ENCODE measurements around the gene ATP11A. TPM values are rescaled to one million over a fixed set of nuclear protein-coding genes. Genes with fewer than 3 reads are reported as not detected.

Gene ATP11A
- total RNA-seq, 1 experiment from 2014 or later: 65.3 TPM

DNA sequence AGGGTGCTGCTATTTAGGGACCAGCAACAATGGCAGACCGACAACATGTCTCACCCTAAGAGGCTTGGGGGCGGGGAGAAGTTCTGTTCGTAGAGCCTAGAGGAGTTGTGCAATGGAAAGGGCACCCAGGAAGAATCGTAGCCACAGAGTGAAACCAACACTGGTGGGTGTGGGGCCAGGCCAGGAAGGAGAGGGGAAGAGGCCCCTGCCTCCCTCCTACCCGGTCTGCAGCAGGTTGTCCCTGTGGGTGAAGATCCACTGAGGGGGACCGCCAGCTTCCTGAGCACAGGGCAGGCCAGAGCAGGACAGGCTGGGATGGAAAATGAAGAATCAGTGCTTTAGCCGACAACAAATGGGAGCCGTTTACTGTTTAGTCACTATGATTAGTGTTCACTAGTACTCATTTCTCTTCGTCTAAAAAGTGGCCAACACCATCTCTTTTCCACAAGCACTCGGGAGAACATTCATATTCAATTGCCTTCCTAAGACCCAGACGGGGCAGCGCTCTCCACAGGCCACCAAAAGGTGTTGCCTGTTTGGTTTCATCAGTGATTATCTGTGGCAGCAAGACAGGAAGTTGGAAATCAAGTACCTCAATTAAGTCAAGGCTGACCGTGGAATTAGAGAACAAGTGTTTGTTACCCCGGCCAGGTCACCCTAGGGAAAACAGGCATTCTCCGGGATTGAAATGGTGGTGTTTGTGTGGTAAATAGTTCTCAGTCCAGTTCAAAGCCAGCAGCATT, 1.1 kb upstream of the ATP11A start:
- no peak overlapping the region for H3K27ac ChIP-seq (ENCODE audit: insufficient read length, low read depth, low read length)

More for the DNA sequence above, 1.1 kb upstream of the ATP11A start:
- Histone ChIP-seq H3K18ac (ENCODE audit: insufficient read length, low read depth, low read length) (no peak overlapping the region), H3K27me3 (ENCODE audit: insufficient read depth, low read length) (no peaks in the 10 kb centered on the region), H2BK15ac (ENCODE audit: low read depth, low read length) (no peak overlapping the region; the same call in 1 of the 2 replicates), H3K4ac (ENCODE audit: low read depth, low read length) (no peak overlapping the region), H2BK20ac (ENCODE audit: low read depth, low read length, poor library complexity, severe bottlenecking) (no peak overlapping the region), H3K9me3 (ENCODE audit: control insufficient read depth, low read depth, low read length) (no peaks in the 10 kb centered on the region), H2BK120ac (ENCODE audit: low read depth, low read length, poor library complexity, severe bottlenecking) (no peak overlapping the region), H2BK5ac (ENCODE audit: insufficient read length, low read length) (no peak overlapping the region), H3K4me1 (ENCODE audit: insufficient read depth, low read length) (peaks cover 6% of the 10 kb centered on the region; the same call in 1 of the 2 replicates), H4K20me1 (ENCODE audit: control insufficient read depth, insufficient read depth, insufficient read length) (no peaks in the 10 kb centered on the region), H3T11ph (ENCODE audit: low read length) (no peak overlapping the region), H3K79me1 (ENCODE audit: insufficient read depth, low read depth, low read length, poor library complexity, severe bottlenecking) (peaks cover 5% of the 10 kb centered on the region), H2AFZ (ENCODE audit: low read length) (no peak overlapping the region), H3K23me2 (ENCODE audit: insufficient read length, low read depth, low read length, poor library complexity, severe bottlenecking) (peaks cover 12% of the 10 kb centered on the region), H4K5ac (ENCODE audit: insufficient read length, low read depth, low read length) (no peak overlapping the region), H3K79me2 (ENCODE audit: insufficient read depth, low read length) (peaks cover 11% of the 10 kb centered on the region; the same call in 1 of the 2 replicates), H3K4me2 (ENCODE audit: insufficient read depth, insufficient read length, low read length) (peak overlapping the region; percentile 14), H4K8ac (replicated peaks; ENCODE audit: insufficient read length, low read depth, low read length) (no peak overlapping the region), H3K23ac (ENCODE audit: insufficient read length, low read depth, low read length) (no peak overlapping the region), H2AK5ac (ENCODE audit: insufficient read length, low read length) (no peak overlapping the region), H3K9ac (ENCODE audit: extremely low read depth, insufficient read length, low read length) (no peak overlapping the region), H2BK12ac (ENCODE audit: insufficient read length, low read depth, low read length) (no peak overlapping the region), H3K56ac (ENCODE audit: insufficient read length, low read depth, low read length) (no peak overlapping the region), H4K91ac (ENCODE audit: insufficient read length, low read depth, low read length) (no peak overlapping the region), H3K14ac (ENCODE audit: insufficient read depth, low read length) (no peak overlapping the region)
- DNase-seq: peak; percentile 44
- WGBS (ENCODE audit: extremely low coverage, insufficient read length, low lambda C conversion rate): no CpG with 5 or more reads among the region's 15 CpGs
- Mint-ChIP-seq H3K27me3 (ENCODE audit: low read depth) (peaks cover 19% of the 10 kb centered on the region), H3K27ac (peak overlapping the region; percentile 21 to 81 (median 56); a peak in 5 of 7 replicates), H3K9me3 (no peaks in the 10 kb centered on the region; a peak in 1 of 5 replicates), H3K4me3 (peak overlapping the region; percentile 73 to 76), H3K4me1 (peaks cover 40 to 41% of the 10 kb centered on the region in 2 experiments), H3K36me3 (ENCODE audit: insufficient read depth in 1 of 3, low read depth in 3 of 3) (no peaks in the 10 kb centered on the region)
- TF ChIP-seq, protein P1, sequence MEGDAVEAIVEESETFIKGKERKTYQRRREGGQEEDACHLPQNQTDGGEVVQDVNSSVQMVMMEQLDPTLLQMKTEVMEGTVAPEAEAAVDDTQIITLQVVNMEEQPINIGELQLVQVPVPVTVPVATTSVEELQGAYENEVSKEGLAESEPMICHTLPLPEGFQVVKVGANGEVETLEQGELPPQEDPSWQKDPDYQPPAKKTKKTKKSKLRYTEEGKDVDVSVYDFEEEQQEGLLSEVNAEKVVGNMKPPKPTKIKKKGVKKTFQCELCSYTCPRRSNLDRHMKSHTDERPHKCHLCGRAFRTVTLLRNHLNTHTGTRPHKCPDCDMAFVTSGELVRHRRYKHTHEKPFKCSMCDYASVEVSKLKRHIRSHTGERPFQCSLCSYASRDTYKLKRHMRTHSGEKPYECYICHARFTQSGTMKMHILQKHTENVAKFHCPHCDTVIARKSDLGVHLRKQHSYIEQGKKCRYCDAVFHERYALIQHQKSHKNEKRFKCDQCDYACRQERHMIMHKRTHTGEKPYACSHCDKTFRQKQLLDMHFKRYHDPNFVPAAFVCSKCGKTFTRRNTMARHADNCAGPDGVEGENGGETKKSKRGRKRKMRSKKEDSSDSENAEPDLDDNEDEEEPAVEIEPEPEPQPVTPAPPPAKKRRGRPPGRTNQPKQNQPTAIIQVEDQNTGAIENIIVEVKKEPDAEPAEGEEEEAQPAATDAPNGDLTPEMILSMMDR (conservative IDR thresholded peaks at IDR 0.05): no peak

Measured in H9 (cell line).